Measurements from ENCODE around the gene S100A9.
"Not testable (repeated sequence)": the region's sequence is repeated elsewhere in the genome, so short reads cannot be mapped to it uniquely, and the experiment has no call there.

S100A9 gene

GRCh38 chr1:153390938-153391710 is 33.5 kb downstream of the S100A9 start, which contains the start of gene S100A8:
S100A8 (minus strand) TSS chr1:153391073; CDS start chr1:153390535, 538 bp downstream.
- no peak for DNase-seq

- DNase-seq = no peak
These were observed 34.6 kb downstream of the S100A9 start for GRCh38 chr1:153392258-153392657.

- no peak for DNase-seq
These were observed 35.2 kb downstream of the S100A9 start for GRCh38 chr1:153392822-153393221.

GRCh38 chr1:153393926-153394325 is 36.3 kb downstream of the S100A9 start:
- no peak for DNase-seq

- no peak for DNase-seq
These were observed 36.7 kb downstream of the S100A9 start for GRCh38 chr1:153394391-153394790.

GRCh38 chr1:153395136-153395685 is 37.6 kb downstream of the S100A9 start:
- DNase-seq = no peak

- DNase-seq = no peak
These were observed 38.1 kb downstream of the S100A9 start for GRCh38 chr1:153395776-153396175.

- DNase-seq = no peak
These were observed 38.8 kb downstream of the S100A9 start for GRCh38 chr1:153396461-153396860.

- no peak for DNase-seq
These were observed 39.6 kb downstream of the S100A9 start for GRCh38 chr1:153397051-153397923.

GRCh38 chr1:153397924-153398651 is 40.4 kb downstream of the S100A9 start:
- DNase-seq = no peak

GRCh38 chr1:153399401-153400055 is 41.9 kb downstream of the S100A9 start:
- no peak for DNase-seq

- DNase-seq = no peak
These were observed 42.6 kb downstream of the S100A9 start for GRCh38 chr1:153400244-153400643.

GRCh38 chr1:153401461-153401860 is 43.8 kb downstream of the S100A9 start:
- no peak for DNase-seq

- DNase-seq = no peak
These were observed 44.6 kb downstream of the S100A9 start for GRCh38 chr1:153402226-153402625.

- DNase-seq = no peak
These were observed 45.9 kb downstream of the S100A9 start for GRCh38 chr1:153403421-153404085.

GRCh38 chr1:153404086-153404635 is 46.5 kb downstream of the S100A9 start:
- no peak for DNase-seq

- DNase-seq = peak; percentile 56
These were observed 47.1 kb downstream of the S100A9 start for GRCh38 chr1:153404768-153405167.

GRCh38 chr1:153405825-153406599 is 48.4 kb downstream of the S100A9 start:
- not testable (repeated sequence) for DNase-seq

- not testable (repeated sequence) for DNase-seq
These were observed 49.6 kb downstream of the S100A9 start for GRCh38 chr1:153407274-153407673.
